HepG2 (cell line): Measurements from ENCODE around the gene PSEN2. TPM values are rescaled to one million over a fixed set of nuclear protein-coding genes. Genes with fewer than 3 reads are reported as not detected.
A peak's percentile ranks its signal among the peaks of the same experiment; 100 is the strongest.

Experiments
- CBFB ChIP-seq: sonication (generic); formaldehyde crosslinking; IDR thresholded peaks from 2 replicates; pipeline ENCODE4 v1.4.0; 2020; ENCODE audit warnings: missing genetic modification reagents
- E2F1 ChIP-seq: sonication (generic); formaldehyde crosslinking; IDR thresholded peaks from 2 replicates; pipeline ENCODE4 v1.5.0; 2020; ENCODE audit warnings: missing genetic modification reagents
- HMG20B ChIP-seq: conservative IDR thresholded peaks from 2 replicates; pipeline ENCODE4 v1.6.1; 2016; ENCODE audit warnings: missing genetic modification reagents, missing compliant biosample characterization
- MBNL3 ChIP-seq: fragments of 250-450 bp; sonication (Bioruptor Pico); conservative IDR thresholded peaks from 2 replicates; pipeline ENCODE4 v1.8.0; 2022; ENCODE audit warnings: mild to moderate bottlenecking, inconsistent platforms
- MED13 ChIP-seq: sonication (generic); formaldehyde crosslinking; IDR thresholded peaks from 2 replicates; pipeline ENCODE4 v1.5.0; 2020; ENCODE audit warnings: missing genetic modification reagents
- NCOR1 ChIP-seq: fragments of 200-600 bp; sonication (generic); IDR thresholded peaks from 2 replicates; pipeline ENCODE4 v1.7.0; 2017; ENCODE audit warnings: antibody characterized with exemption, low read length, borderline replicate concordance
- NONO ChIP-seq, 2 experiments: fragments of 450-650 bp in 1 of 2; sonication (generic) in 1 of 2; formaldehyde crosslinking in 1 of 2; IDR thresholded peaks in 1 of 2; conservative IDR thresholded peaks in 1 of 2; 2 replicates each; pipeline versions ENCODE4 v1.6.1 to v1.8.0; 2017 to 2022; ENCODE audit warnings: mild to moderate bottlenecking in 1 of 2, missing genetic modification reagents in 1 of 2, moderate library complexity in 1 of 2
- POGZ ChIP-seq: sonication (generic); formaldehyde crosslinking; IDR thresholded peaks from 2 replicates; pipeline ENCODE4 v1.4.0; 2020; ENCODE audit warnings: mild to moderate bottlenecking, missing genetic modification reagents
- RCOR2 ChIP-seq: IDR thresholded peaks from 2 replicates; pipeline ENCODE4 v1.6.1; 2016; ENCODE audit warnings: missing biosample characterization, missing genetic modification reagents
- SAFB2 ChIP-seq: sonication (generic); formaldehyde crosslinking; IDR thresholded peaks from 2 replicates; pipeline ENCODE4 v1.5.1; 2020; ENCODE audit warnings: missing genetic modification reagents, low read depth, mild to moderate bottlenecking, borderline replicate concordance
- SETDB1 ChIP-seq: sonication (generic); formaldehyde crosslinking; IDR thresholded peaks from 2 replicates; pipeline ENCODE4 v1.5.1; 2020; ENCODE audit warnings: missing genetic modification reagents, mild to moderate bottlenecking, borderline replicate concordance
- SKIL ChIP-seq: sonication (generic); formaldehyde crosslinking; IDR thresholded peaks from 2 replicates; pipeline ENCODE4 v1.8.0; 2022; ENCODE audit warnings: missing genetic modification reagents, mild to moderate bottlenecking, moderate library complexity, borderline replicate concordance
- SYNCRIP ChIP-seq: fragments of 200-400 bp; formaldehyde crosslinking; IDR thresholded peaks from 2 replicates; pipeline ENCODE4 v1.6.1; 2018; ENCODE audit warnings: mild to moderate bottlenecking, low read depth, low read length; ENCODE audit not compliant: insufficient read depth
- TMF1 ChIP-seq: sonication (generic); formaldehyde crosslinking; IDR thresholded peaks from 2 replicates; pipeline ENCODE4 v1.8.1; 2022; ENCODE audit warnings: low read depth, missing genetic modification reagents
- ZFAT ChIP-seq: sonication (generic); formaldehyde crosslinking; conservative IDR thresholded peaks from 2 replicates; pipeline ENCODE4 v1.8.1; 2023; ENCODE audit warnings: missing genetic modification reagents, inconsistent platforms
- ZFYVE20 ChIP-seq: sonication (generic); formaldehyde crosslinking; IDR thresholded peaks from 2 replicates; pipeline ENCODE4 v1.8.0; 2023; ENCODE audit warnings: low read depth, mild to moderate bottlenecking, moderate library complexity, missing genetic modification reagents, borderline replicate concordance
- ZGPAT ChIP-seq: IDR thresholded peaks from 2 replicates; pipeline ENCODE4 v1.6.1; 2016; ENCODE audit warnings: mild to moderate bottlenecking
- ZNF232 ChIP-seq: sonication (generic); formaldehyde crosslinking; IDR thresholded peaks from 2 replicates; pipeline ENCODE4 v1.4.0; 2020; ENCODE audit warnings: missing genetic modification reagents, borderline replicate concordance
- ZNF414 ChIP-seq: sonication (generic); formaldehyde crosslinking; IDR thresholded peaks from 2 replicates; pipeline ENCODE4 v1.5.0; 2020; ENCODE audit warnings: missing genetic modification reagents
- ZNF430 ChIP-seq: sonication (generic); formaldehyde crosslinking; IDR thresholded peaks from 2 replicates; pipeline ENCODE4 v1.9.0; 2021; ENCODE audit warnings: mild to moderate bottlenecking, missing genetic modification reagents
- ZNF44 ChIP-seq: sonication (generic); formaldehyde crosslinking; IDR thresholded peaks from 2 replicates; pipeline ENCODE4 v1.5.1; 2020; ENCODE audit warnings: mild to moderate bottlenecking, missing genetic modification reagents
- ZNF468 ChIP-seq: sonication (generic); formaldehyde crosslinking; IDR thresholded peaks from 2 replicates; pipeline ENCODE4 v1.8.0; 2022; ENCODE audit warnings: mild to moderate bottlenecking, moderate library complexity, missing genetic modification reagents
- ZNF552 ChIP-seq: sonication (generic); formaldehyde crosslinking; IDR thresholded peaks from 2 replicates; pipeline ENCODE4 v1.9.0; 2022; ENCODE audit warnings: missing genetic modification reagents, mild to moderate bottlenecking, borderline replicate concordance
- ZNF556 ChIP-seq: sonication (generic); formaldehyde crosslinking; IDR thresholded peaks from 2 replicates; pipeline ENCODE4 v1.4.0; 2020; ENCODE audit warnings: mild to moderate bottlenecking, missing genetic modification reagents, borderline replicate concordance
- ZNF766 ChIP-seq: sonication (generic); formaldehyde crosslinking; IDR thresholded peaks from 2 replicates; pipeline ENCODE4 v1.5.0; 2020; ENCODE audit warnings: missing genetic modification reagents, borderline replicate concordance
- polyA plus RNA-seq, 8 experiments: library from polyadenylated mRNA; depleted of rRNA in 3 of 8; stranded (reverse) in 7 of 8; unstranded in 1 of 8; fragments of >200 nt; fragmentation: Illumina TruSeq in 4 of 8; extraction: Trizol in 4 of 8; gene quantifications; 2 replicates each; pipeline versions ENCODE4 v1.2.1 to v1.2.3, GENCODE V29; 2011 to 2016; ENCODE audit warnings: low read depth in 4 of 8, missing spikeins in 1 of 8, mixed read lengths in 1 of 8; ENCODE audit not compliant: insufficient read depth in 1 of 8
- total RNA-seq, 5 experiments: library from RNA; depleted of rRNA; stranded (reverse); fragments of >200 nt; fragmentation: Illumina TruSeq; extraction: Trizol; gene quantifications; 2 replicates each; pipeline ENCODE4 v1.2.3, GENCODE V29; 2016; ENCODE audit warnings: low read depth in 1 of 5

PSEN2 gene
- total and polyA plus RNA-seq, 2 of the 13 experiments (the other 11 are each of a cell fraction or from before 2014, with no cell fraction given), result 5.9 to 13.1 TPM

- TF ChIP-seq ZNF556 (CRISPR knock-in tag) (peak; percentile 35; the same call in 1 of the 2 replicates), RCOR2 (CRISPR knock-in tag) (no peak), ZGPAT (CRISPR knock-in tag) (peak; percentile 86), ZNF552 (CRISPR knock-in tag) (no peak), E2F1 (CRISPR knock-in tag) (peak; percentile 19), ZNF468 (CRISPR knock-in tag) (0 out of 2 replicates have a peak, but pooled peaks have one; percentile 32), ZNF766 (CRISPR knock-in tag) (no peak; the same call in none of the 2 replicates), NCOR1 (no peak), HMG20B (CRISPR knock-in tag) (no peak), SAFB2 (CRISPR knock-in tag) (0 out of 2 replicates have a peak, but pooled peaks have one; percentile 18), SKIL (CRISPR knock-in tag) (peak; percentile 56; the same call in 1 of the 2 replicates), TMF1 (CRISPR knock-in tag) (peak; percentile 95), ZNF44 (no peak), MED13 (CRISPR knock-in tag) (no peak), ZNF232 (no peak), MBNL3 (CRISPR knock-in tag) (no peak), SETDB1 (CRISPR knock-in tag) (no peak), POGZ (CRISPR knock-in tag) (peak; percentile 38; the same call in 1 of the 2 replicates), SYNCRIP (no peak), ZNF414 (CRISPR knock-in tag) (no peak; the same call in 1 of the 2 replicates), ZFYVE20 (0 out of 2 replicates have a peak, but pooled peaks have one; percentile 80), ZFAT (CRISPR knock-in tag) (no peak), ZNF430 (CRISPR knock-in tag) (peak; percentile 91; the same call in 1 of the 2 replicates), NONO (IDR thresholded peaks at IDR 0.05) (no peak), NONO (CRISPR knock-in tag; conservative IDR thresholded peaks at IDR 0.05) (0 out of 2 replicates have a peak, but pooled peaks have one; percentile 28), CBFB (CRISPR knock-in tag) (peak; percentile 22; the same call in 1 of the 2 replicates)
Observed at GRCh38 chr1:226939438-226940028, 69.1 kb downstream of the PSEN2 start (continued).
